Amniotic epithelial cell (primary cell): ENCODE measurements around the gene HBQ1.
"Not testable (repeated sequence)": the region's sequence is repeated elsewhere in the genome, so short reads cannot be mapped to it uniquely, and the experiment has no call there.

Experiments
- DNase-seq: peaks from one replicate; pipeline ENCODE4 v3.0.0-alpha.2; 2010; ENCODE audit warnings: low read depth

HBQ1 gene

DNA sequence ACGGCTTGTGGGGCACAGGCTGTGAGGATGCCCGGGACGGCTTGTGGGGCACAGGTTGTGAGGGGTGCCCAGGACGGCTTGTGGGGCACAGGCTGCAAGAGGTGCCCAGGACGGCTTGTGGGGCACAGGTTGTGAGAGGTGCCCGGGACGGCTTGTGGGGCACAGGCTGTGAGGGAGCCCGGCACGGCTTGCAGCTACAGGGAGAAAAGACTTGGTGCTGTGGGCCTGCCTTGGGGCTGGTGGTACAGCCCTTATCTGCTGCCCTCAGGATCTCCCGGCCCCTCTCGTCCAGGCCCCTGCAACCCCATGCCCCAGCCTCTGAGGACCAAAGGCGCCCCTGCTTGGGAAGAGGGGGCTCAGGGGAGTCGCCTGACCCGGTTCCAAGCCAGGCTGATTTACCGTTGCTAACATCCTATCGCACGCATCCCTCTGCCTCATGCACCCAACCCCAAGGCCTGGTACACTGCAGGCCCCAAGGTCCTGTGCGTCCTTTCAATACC is 19.5 kb upstream of the HBQ1 start:
- no peak for DNase-seq

DNA sequence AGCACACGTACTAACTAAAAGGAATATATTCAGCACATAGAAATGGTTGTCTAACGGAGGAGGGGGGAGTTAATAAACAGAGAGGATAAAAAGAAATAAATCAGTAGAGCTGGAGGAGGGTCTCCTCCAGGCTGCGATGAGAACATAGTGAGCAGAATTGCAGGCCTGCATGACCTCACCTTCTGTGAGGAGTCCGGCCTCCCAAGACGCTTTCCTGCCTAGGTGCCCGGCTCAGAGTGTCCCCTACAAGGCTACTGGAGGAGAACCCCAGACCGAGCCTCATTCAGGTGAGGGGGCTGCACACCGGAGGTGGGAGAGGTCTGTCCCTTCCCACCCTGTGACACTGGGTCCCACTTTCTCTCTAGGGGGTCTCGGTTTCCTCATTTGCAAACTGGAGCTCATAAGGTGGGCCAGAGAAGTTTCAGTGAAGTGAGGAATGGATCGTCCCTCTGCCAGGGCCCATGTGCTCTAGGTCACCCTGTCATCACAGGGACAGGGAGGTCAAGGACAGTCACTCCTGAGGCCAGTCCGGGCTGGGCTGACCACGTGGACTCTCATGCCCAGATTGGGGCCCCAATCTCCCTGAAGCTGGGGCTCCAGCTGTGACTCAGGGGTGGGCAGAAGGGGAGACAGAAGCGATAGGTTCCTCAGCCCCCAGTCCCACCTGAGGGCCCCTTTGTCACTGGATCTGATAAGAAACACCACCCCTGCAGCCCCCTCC is 17.8 kb upstream of the HBQ1 start:
- DNase-seq, result no peak

GRCh38 chr16:163139-163538 is 17.1 kb upstream of the HBQ1 start:
- DNase-seq, result not testable (repeated sequence)

DNA sequence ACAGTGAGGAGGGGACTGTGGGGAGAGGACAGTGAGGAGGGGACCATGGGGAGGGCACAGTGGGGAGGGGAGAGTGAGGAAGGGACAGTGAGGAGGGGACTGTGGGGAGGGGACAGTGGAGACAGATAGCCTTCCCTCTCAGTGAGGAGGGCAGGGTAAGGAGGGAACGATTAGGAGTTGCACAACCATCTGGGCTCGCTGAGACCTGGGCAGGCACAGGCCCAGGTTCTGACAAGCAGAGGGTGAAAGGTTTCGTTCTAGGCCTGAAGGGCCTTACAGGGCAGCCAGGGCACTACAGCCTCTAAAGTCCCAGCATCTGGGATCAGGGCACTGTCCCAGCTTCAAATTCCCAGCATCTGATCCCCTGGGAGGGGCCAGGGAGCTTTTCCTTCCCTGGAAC is 16.6 kb upstream of the HBQ1 start:
- not testable (repeated sequence) for DNase-seq

DNA sequence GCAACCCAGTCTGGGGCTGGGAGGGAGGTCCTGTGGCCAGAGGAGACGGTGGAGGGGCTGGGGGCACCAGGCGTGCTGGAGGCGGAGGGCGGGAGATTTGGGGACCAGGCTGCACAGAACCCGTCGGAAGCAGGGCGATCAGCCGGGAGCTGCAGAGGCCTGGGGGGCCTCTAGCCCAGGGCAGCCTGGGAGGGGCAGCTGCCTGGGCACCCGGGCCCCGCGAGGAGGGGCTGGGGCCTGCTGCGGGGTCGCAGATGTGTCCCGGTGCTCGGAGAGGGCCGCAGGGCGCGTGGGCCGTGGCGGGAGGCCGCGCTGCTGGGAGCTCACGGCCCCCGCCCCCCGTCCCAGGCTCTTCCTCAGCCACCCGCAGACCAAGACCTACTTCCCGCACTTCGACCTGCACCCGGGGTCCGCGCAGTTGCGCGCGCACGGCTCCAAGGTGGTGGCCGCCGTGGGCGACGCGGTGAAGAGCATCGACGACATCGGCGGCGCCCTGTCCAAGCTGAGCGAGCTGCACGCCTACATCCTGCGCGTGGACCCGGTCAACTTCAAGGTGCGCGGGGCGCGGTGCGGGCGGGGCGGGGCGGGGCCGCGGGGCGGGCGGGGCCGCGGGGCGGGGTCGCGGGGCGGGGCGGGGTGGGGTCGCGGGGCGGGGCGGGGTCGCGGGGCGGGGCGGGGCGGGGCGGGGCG is 16.0 kb upstream of the HBQ1 start:
- not testable (repeated sequence) for DNase-seq

GRCh38 chr16:164827-165538 is 15.3 kb upstream of the HBQ1 start:
- DNase-seq, result no peak

DNA sequence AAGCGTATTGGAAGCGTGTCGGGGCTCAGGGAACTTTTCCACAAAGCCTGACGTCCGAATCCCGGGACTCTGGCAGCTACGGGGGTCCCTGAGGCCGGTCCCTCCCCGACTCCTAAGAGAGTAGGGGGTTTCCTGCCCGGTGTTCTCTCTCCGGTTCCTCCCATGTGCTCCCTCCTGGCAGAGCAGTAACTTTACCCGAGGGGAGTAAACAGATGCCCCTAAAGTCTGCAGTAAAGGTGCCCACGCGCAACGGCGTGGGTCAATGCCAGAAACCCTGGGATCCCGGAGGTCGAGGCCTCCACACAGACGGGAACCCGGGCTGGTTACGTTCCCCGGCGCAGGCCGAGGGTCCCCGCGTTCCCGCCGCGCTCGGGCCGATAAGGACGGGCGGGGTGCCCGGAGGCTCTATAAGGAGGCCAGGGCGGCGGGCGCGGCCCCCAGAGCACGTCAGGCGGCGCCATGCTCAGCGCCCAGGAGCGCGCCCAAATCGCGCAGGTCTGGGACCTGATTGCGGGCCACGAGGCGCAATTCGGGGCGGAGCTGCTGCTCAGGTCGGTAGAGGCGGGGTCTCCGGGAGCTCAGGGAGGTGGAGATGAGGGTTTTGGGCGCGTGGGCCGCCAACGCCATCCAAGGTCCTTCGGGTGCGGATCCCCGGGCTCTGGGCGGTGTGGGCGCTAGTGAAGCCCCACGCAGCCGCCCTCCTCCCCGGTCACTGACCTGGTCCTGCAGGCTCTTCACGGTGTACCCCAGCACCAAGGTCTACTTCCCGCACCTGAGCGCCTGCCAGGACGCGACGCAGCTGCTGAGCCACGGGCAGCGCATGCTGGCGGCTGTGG is 14.5 kb upstream of the HBQ1 start, which contains the start of gene HBM:
Gene HBM (plus strand): TSS at position 440 of the 836 bp plus-strand sequence. CDS start 20 bp downstream, at position 460.
- no peak for DNase-seq

DNA sequence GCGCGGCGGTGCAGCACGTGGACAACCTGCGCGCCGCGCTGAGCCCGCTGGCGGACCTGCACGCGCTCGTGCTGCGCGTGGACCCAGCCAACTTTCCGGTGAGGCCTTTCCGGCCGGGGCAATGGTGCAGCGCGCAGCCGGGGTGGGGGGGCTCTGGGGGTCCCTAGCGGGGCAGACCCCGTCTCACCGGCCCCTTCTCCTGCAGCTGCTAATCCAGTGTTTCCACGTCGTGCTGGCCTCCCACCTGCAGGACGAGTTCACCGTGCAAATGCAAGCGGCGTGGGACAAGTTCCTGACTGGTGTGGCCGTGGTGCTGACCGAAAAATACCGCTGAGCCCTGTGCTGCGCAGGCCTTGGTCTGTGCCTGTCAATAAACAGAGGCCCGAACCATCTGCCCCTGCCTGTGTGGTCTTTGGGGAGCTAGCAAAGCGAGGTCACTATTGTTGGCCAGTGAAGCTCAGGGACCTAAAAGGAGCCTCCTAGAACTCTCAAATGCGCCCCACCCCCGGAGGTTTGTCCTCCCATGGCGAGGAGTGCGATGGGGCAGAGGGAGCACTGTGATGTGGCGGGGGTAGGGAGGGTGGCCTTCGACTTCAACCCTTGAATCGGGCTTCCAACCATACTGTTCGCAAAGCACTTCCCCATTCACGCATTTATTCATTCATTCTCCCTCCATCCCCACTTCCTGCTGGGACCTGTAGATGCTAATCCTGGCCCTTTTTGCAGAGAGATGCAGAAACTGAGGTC is 13.7 kb upstream of the HBQ1 start:
- no peak for DNase-seq

DNA sequence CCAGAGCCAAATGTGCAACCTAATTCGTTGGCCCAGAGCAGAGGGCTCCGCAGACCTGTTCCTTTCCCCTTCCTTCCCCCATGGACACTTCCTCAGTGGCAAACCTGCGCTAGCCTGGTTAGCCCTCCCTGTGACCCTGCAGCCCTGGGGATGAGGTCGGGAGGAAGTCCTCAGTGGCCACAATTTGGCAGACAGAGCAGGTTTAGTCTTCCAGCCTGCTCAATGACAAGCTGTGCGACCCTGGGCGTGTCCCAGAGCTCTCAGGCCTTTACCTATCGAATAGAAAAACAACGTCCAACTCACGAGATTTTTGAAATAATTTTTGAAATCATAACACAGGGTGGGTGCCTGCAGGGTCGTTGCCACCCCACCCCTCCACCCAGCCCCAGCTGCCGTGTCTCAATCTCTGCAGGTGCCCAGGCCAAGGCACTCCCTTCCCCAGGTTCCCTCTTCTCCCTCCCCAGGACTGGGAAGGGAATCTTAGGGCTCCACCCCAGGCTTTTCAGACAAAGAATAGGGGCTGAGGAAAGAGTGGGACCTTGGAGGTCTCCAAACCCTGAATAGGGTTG is 13.1 kb upstream of the HBQ1 start:
- no peak for DNase-seq

DNA sequence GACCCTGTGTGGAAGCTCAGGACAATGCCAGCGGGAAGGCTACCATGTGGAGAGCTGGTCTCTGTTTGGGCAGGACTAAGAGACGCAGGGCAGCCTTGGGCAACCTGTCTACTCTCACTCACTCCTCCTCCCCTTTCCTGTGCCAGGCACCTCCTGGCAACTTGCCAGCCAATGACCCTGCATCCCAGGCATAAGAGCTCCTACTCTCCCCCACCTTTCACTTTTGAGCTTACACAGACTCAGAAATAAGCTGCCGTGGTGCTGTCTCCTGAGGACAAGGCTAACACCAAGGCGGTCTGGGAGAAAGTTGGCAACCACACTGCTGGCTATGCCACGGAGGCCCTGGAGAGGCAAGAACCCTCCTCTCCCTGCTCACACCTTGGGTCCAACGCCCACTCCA is 11.8 kb upstream of the HBQ1 start:
- no peak for DNase-seq

DNA sequence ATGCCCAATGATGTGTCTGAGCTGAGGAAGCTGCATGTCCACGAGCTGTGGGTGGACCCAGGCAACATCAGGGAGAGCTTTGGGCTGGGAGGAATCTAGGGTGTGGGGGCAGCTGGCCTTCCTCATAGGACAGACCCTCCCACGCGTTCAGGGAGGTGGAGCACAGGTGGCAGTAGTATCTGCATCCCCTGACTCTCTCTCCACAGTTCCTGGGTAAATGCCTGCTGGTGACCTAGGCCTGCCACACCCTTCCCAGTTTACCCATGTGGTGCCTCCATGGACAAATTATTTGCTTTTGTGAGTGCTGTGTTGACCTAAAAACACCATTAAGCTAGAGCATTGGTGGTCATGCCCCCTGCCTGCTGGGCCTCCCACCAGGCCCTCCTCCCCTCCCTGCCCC is 11.2 kb upstream of the HBQ1 start:
- no peak for DNase-seq

GRCh38 chr16:170088-170507 is 10.2 kb upstream of the HBQ1 start:
- DNase-seq, result not testable (repeated sequence)

DNA sequence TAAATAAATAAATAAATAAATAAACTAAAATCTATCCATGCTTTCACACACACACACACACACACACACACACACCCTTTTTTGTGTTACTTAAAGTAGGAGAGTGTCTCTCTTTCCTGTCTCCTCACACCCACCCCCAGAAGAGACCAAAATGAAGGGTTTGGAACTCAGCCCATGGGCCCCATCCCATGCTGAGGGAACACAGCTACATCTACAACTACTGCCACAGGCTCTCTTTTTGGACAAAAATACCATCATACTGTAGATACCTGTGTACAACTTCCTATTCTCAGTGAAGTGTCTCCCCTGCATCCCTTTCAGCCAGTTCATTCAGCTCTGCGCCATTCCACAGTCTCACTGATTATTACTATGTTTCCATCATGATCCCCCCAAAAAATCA is 9.5 kb upstream of the HBQ1 start:
- no peak for DNase-seq

- not testable (repeated sequence) for DNase-seq
Observed at GRCh38 chr16:172374-172941, 7.8 kb upstream of the HBQ1 start, which contains the start of gene HBA2. TSS of gene HBA2 (plus strand) at chr16:172876. CDS start at chr16:172913, 37 bp downstream.

DNA sequence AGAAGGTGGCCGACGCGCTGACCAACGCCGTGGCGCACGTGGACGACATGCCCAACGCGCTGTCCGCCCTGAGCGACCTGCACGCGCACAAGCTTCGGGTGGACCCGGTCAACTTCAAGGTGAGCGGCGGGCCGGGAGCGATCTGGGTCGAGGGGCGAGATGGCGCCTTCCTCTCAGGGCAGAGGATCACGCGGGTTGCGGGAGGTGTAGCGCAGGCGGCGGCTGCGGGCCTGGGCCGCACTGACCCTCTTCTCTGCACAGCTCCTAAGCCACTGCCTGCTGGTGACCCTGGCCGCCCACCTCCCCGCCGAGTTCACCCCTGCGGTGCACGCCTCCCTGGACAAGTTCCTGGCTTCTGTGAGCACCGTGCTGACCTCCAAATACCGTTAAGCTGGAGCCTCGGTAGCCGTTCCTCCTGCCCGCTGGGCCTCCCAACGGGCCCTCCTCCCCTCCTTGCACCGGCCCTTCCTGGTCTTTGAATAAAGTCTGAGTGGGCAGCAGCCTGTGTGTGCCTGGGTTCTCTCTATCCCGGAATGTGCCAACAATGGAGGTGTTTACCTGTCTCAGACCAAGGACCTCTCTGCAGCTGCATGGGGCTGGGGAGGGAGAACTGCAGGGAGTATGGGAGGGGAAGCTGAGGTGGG is 6.9 kb upstream of the HBQ1 start:
- not testable (repeated sequence) for DNase-seq

- not testable (repeated sequence) for DNase-seq
Observed at GRCh38 chr16:173928-174769, 6.1 kb upstream of the HBQ1 start.

DNA sequence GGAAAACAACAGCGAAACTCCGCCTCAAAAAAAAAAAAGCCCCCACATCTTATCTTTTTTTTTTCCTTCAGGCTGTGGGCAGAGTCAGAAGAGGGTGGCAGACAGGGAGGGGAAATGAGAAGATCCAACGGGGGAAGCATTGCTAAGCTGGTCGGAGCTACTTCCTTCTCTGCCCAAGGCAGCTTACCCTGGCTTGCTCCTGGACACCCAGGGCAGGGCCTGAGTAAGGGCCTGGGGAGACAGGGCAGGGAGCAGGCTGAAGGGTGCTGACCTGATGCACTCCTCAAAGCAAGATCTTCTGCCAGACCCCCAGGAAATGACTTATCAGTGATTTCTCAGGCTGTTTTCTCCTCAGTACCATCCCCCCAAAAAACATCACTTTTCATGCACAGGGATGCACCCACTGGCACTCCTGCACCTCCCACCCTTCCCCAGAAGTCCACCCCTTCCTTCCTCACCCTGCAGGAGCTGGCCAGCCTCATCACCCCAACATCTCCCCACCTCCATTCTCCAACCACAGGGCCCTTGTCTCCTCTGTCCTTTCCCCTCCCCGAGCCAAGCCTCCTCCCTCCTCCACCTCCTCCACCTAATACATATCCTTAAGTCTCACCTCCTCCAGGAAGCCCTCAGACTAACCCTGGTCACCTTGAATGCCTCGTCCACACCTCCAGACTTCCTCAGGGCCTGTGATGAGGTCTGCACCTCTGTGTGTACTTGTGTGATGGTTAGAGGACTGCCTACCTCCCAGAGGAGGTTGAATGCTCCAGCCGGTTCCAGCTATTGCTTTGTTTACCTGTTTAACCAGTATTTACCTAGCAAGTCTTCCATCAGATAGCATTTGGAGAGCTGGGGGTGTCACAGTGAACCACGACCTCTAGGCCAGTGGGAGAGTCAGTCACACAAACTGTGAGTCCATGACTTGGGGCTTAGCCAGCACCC is 5.0 kb upstream of the HBQ1 start:
- DNase-seq, result no peak

GRCh38 chr16:176006-176405 is 4.3 kb upstream of the HBQ1 start:
- DNase-seq, result not testable (repeated sequence)
